ENCODE results near the gene PKNOX2.

- TF ChIP-seq CTCF (IDR thresholded peaks at IDR 0.05; ENCODE audit: low read depth, low read length), result no peak
- TF ChIP-seq EZH2phosphoT487 (IDR thresholded peaks at IDR 0.05; ENCODE audit: low read depth), result no peak
Observed at GRCh38 chr11:125376856-125377255, 212.3 kb downstream of the PKNOX2 start.
